ENCODE measurements around the gene TOM1L2. TPM values are rescaled to one million over a fixed set of nuclear protein-coding genes. Genes with fewer than 3 reads are reported as not detected.
"Not testable (repeated sequence)": the region's sequence is repeated elsewhere in the genome, so short reads cannot be mapped to it uniquely, and the experiment has no call there.

The TOM1L2 gene
- total and polyA plus RNA-seq, 2 experiments from 2014 or later: 46.4 to 145 TPM

DNA sequence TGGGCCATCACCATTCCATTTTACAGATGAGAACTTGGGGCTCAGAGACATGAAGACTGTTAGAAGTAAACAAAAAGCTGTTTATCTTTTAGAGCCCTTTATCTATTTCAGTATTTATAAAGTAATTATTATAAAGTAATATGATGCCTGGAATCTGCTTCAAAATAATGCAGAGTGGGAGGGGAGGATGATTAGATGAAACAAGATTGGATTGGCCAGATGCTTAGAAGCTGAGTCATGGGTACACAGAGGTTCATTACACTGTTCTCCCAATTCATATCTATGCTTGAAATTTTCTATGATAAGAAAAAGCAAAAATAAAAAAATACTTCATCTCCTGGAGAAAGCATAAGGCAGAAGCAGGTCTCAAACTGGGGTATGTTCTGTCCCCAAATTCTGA lies 29.4 kb downstream of the TOM1L2 start:
- TF ChIP-seq, protein P1, sequence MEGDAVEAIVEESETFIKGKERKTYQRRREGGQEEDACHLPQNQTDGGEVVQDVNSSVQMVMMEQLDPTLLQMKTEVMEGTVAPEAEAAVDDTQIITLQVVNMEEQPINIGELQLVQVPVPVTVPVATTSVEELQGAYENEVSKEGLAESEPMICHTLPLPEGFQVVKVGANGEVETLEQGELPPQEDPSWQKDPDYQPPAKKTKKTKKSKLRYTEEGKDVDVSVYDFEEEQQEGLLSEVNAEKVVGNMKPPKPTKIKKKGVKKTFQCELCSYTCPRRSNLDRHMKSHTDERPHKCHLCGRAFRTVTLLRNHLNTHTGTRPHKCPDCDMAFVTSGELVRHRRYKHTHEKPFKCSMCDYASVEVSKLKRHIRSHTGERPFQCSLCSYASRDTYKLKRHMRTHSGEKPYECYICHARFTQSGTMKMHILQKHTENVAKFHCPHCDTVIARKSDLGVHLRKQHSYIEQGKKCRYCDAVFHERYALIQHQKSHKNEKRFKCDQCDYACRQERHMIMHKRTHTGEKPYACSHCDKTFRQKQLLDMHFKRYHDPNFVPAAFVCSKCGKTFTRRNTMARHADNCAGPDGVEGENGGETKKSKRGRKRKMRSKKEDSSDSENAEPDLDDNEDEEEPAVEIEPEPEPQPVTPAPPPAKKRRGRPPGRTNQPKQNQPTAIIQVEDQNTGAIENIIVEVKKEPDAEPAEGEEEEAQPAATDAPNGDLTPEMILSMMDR (IDR thresholded peaks at IDR 0.05; ENCODE audit: low read depth, low read length): no peak
- Histone ChIP-seq H3K27ac (peak overlapping the region; percentile 18), H3K27me3 (no peaks in the 10 kb centered on the region), H3K36me3 (no peaks in the 10 kb centered on the region), H3K9me3 (ENCODE audit: low read depth) (no peaks in the 10 kb centered on the region), H3K4me1 (ENCODE audit: low read depth) (peaks cover 48% of the 10 kb centered on the region), H3K4me3 (no peak overlapping the region)
- peak in 1 of 2 donors; percentile 47 for DNase-seq (ENCODE audit: low read depth in 1 of 2, low spot score in 1 of 2)

DNA sequence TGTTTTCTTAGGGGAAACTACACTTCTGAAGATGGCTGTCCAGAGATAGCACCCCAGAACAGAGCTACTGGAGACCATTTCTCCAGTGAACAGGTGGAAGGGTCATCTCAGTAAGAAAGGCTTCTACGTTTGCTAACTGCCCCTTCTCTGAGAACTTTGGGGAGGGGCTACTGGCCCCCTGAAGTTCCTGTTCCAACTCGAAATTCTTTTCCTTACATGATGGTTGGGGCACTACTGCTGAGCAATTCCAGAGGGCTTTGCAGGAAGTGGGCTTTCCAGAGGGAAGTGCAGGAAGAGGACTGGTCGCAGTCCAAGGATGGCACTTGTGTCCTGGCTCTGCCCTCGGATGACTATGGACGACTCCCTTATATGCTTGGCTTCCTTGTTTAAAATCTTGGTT lies 31.2 kb downstream of the TOM1L2 start:
- Histone ChIP-seq H3K4me1 (ENCODE audit: low read depth) (peaks cover 62% of the 10 kb centered on the region), H3K4me3 (no peak overlapping the region), H3K27ac (no peak overlapping the region), H3K27me3 (no peaks in the 10 kb centered on the region), H3K9me3 (ENCODE audit: low read depth) (no peaks in the 10 kb centered on the region), H3K36me3 (no peaks in the 10 kb centered on the region)
- TF ChIP-seq, protein P1 (IDR thresholded peaks at IDR 0.05; ENCODE audit: low read depth, low read length): no peak
- DNase-seq (ENCODE audit: low read depth in 1 of 2, low spot score in 1 of 2): no peak

DNA sequence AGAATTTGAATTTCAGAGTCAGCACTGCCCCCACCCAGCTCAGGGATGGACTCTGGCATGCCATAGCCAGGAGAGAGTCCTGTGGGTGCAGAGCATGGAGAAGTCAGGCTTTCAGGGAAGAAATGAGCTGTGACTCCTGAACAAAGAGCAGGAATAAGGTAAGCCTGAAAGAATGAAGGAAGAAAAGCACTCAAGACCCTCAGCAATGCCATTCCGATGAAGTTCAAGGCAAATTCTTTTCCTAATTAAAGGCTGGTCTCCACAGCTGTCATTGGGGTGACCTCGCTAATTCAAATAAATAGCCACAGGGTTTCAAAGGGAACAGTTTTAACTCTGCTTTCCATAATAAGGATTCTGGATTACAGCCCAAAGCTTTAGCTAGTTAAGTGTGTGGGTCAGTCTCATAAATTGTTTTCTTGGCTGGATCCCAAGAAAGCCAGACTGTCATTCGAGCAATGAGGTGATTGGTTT lies 31.7 kb downstream of the TOM1L2 start:
- no peaks in the 10 kb centered on the region for H3K27me3 ChIP-seq
- H3K4me3 ChIP-seq: no peak overlapping the region
- no peaks in the 10 kb centered on the region for H3K9me3 ChIP-seq (ENCODE audit: low read depth)
- TF ChIP-seq, protein P1 (IDR thresholded peaks at IDR 0.05; ENCODE audit: low read depth, low read length): no peak
- no peak for DNase-seq (ENCODE audit: low read depth in 1 of 2, low spot score in 1 of 2)
- H3K27ac ChIP-seq: no peak overlapping the region
- no peaks in the 10 kb centered on the region for H3K36me3 ChIP-seq
- H3K4me1 ChIP-seq (ENCODE audit: low read depth): peaks cover 63% of the 10 kb centered on the region

DNA sequence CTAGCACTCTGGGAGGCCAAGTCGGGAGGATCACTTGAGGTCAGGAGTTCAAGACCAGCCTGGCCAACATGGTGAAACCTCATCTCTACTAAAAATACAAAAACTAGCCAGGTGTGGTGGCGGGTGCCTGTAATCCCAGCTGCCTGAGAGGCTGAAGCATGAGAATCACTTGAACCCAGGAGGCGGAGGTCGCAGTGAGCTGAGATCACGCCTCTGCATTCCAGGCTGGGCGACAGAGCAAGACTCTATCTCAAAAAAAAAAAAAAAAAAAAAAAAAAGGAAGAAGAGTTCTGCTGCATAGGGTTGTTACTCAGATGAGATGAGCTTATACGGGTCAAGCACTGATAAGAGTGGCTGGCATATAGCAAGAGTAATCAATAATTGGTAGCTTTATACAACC lies 32.3 kb downstream of the TOM1L2 start:
- H3K4me1 ChIP-seq (ENCODE audit: low read depth): peaks cover 63% of the 10 kb centered on the region
- not testable (repeated sequence) for DNase-seq (ENCODE audit: low read depth in 1 of 2, low spot score in 1 of 2); H3K27ac ChIP-seq

DNA sequence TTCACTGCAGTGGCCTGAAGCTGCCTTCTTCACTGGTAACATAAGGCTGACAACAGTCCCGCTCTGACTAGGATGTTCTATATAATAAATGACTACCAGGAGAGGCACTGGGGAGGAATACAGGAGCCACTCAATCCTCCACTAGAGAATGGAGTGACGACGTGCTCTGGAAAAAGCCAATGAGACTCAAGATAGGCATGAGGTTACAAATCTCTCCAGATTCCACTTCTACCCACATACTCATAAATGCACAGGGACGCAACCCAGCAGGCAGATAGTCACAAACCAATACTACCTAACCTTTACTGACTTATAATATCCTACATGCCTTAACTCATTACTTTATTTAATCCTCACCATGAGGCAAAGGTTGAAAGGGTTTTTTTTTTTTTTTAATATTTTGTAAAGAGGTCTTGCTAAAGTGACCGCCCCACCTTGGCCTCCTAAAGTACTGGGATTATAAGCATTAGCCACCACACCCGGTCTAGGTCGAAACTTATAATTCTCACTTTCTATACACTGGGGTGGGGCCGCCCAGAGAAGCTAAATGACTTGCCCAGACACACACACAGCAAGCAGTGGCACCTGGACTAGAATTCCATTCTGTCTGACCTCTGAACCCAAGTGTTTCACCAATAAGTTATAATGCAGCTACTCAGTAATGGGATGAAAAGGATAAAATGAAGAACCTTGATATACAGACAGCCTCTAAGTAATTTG lies 33.7 kb downstream of the TOM1L2 start:
- TF ChIP-seq, protein P1 (IDR thresholded peaks at IDR 0.05; ENCODE audit: low read depth, low read length): no peak
- Histone ChIP-seq H3K4me1 (ENCODE audit: low read depth) (peaks cover 52% of the 10 kb centered on the region), H3K9me3 (ENCODE audit: low read depth) (no peaks in the 10 kb centered on the region), H3K36me3 (no peaks in the 10 kb centered on the region), H3K4me3 (no peak overlapping the region), H3K27me3 (no peaks in the 10 kb centered on the region), H3K27ac (no peak overlapping the region)
- peak in 1 of 2 donors; percentile 41 for DNase-seq (ENCODE audit: low read depth in 1 of 2, low spot score in 1 of 2)

More for the DNA sequence above, 32.3 kb downstream of the TOM1L2 start:
- not testable (repeated sequence) for H3K27me3 ChIP-seq; H3K4me3 ChIP-seq; H3K9me3 ChIP-seq (ENCODE audit: low read depth); H3K36me3 ChIP-seq

DNA sequence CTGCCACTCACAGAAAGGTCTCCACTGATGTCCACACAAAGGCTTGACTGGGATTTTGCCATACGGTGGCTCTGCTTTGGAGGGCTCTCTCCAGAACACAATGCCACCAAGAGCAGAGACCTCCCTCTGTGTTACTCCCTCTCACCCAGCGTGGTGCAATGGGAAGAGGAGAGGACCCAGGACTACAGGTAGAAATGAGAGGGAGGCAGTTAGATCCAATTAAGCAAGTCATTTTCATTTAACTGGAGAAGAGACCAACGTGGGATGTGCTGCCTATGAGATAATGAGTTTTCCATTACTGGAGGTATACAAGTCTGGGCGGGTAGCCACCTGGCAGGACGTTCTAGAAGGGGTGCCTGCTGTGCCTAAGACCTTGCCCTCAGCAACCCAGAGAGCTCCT lies 34.2 kb downstream of the TOM1L2 start:
- no peaks in the 10 kb centered on the region for H3K9me3 ChIP-seq (ENCODE audit: low read depth)
- H3K27me3 ChIP-seq: no peaks in the 10 kb centered on the region
- H3K36me3 ChIP-seq: no peaks in the 10 kb centered on the region
- DNase-seq (ENCODE audit: low read depth in 1 of 2, low spot score in 1 of 2): no peak
- TF ChIP-seq, protein P1 (IDR thresholded peaks at IDR 0.05; ENCODE audit: low read depth, low read length): no peak
- H3K27ac ChIP-seq: no peak overlapping the region
- no peak overlapping the region for H3K4me3 ChIP-seq
- peaks cover 46% of the 10 kb centered on the region for H3K4me1 ChIP-seq (ENCODE audit: low read depth)

Data from cardiac muscle cell (in vitro differentiated cells and primary cell).